Spleen (tissue), 7 donors: Measurements from ENCODE around the gene CLEC2B.

Experiments used
- CTCF ChIP-seq, 11 experiments: fragments of 200-600 bp in 7 of 11; fragments of 450-650 bp in 4 of 11; sonication (generic) in 4 of 11; IDR thresholded peaks in 8 of 11; conservative IDR thresholded peaks in 3 of 11; 1 replicate in 7 of 11; 2 replicates in 4 of 11; pipeline versions ENCODE4 v1.4.0 to v1.8.0; 2016 to 2021; ENCODE audit warnings: antibody characterized with exemption in 11 of 11, inconsistent platforms in 4 of 11, mild to moderate bottlenecking in 1 of 11
- POLR2AphosphoS5 ChIP-seq, 3 donors: sonication (generic); formaldehyde crosslinking; IDR thresholded peaks; one replicate each; pipeline ENCODE4 v1.5.1; 2017; ENCODE audit warnings: antibody characterized with exemption in 3 of 3
- donor health status: DM: no; HTN: no; CAD: no; lungs with moderate emphysema.
- donor health status: DM: no; HTN: no; CAD: no.
- donor health status: DM: no; HTN: no; CAD: no.

GRCh38 chr12:9911708-9912107 is 42.6 kb upstream of the CLEC2B start:
- TF ChIP-seq CTCF (IDR thresholded peaks at IDR 0.05 in 8 of 11, conservative IDR thresholded peaks at IDR 0.05 in 3 of 11), result no peak
- TF ChIP-seq POLR2AphosphoS5 (IDR thresholded peaks at IDR 0.05), result no peak
